Activated T-helper 17 cell treated with anti-CD3 and anti-CD28 coated beads, Interleukin-2, amount 50 U/mL, for 72 hours (primary cell): ENCODE measurements around the gene IFIT1. TPM values are rescaled to one million over a fixed set of nuclear protein-coding genes. Genes with fewer than 3 reads are reported as not detected.

ENCODE experiments used
- ATAC-seq: fragments of 150-1000 bp; cut with Tn5 transposase; replicated peaks from 2 replicates; pipeline ENCODE4 v1.10.0; 2021; ENCODE audit warnings: mild to moderate bottlenecking, moderate library complexity
- H3K27ac Mint-ChIP-seq: one replicate; pipeline ENCODE4 v1.8.0; 2022; ENCODE audit warnings: mixed read lengths
- H3K27me3 Mint-ChIP-seq: one replicate; pipeline ENCODE4 v1.8.0; 2022; ENCODE audit warnings: mixed read lengths
- H3K36me3 Mint-ChIP-seq: one replicate; pipeline ENCODE4 v1.8.0; 2022; ENCODE audit warnings: low read depth, mild to moderate bottlenecking, mixed read lengths
- H3K4me1 Mint-ChIP-seq: one replicate; pipeline ENCODE4 v1.8.0; 2022; ENCODE audit warnings: mixed read lengths
- H3K4me3 Mint-ChIP-seq: one replicate; pipeline ENCODE4 v1.8.0; 2022; ENCODE audit warnings: mild to moderate bottlenecking, mixed read lengths
- H3K9me3 Mint-ChIP-seq: one replicate; pipeline ENCODE4 v1.8.0; 2022; ENCODE audit warnings: mixed read lengths
- total RNA-seq, 2 donors: library from RNA; stranded (reverse); gene quantifications; one replicate each; pipeline ENCODE4 v1.2.3, GENCODE V29; 2022

The IFIT1 gene
- total RNA-seq, 2 donors from 2014 or later: 0.58 to 0.84 TPM

DNA sequence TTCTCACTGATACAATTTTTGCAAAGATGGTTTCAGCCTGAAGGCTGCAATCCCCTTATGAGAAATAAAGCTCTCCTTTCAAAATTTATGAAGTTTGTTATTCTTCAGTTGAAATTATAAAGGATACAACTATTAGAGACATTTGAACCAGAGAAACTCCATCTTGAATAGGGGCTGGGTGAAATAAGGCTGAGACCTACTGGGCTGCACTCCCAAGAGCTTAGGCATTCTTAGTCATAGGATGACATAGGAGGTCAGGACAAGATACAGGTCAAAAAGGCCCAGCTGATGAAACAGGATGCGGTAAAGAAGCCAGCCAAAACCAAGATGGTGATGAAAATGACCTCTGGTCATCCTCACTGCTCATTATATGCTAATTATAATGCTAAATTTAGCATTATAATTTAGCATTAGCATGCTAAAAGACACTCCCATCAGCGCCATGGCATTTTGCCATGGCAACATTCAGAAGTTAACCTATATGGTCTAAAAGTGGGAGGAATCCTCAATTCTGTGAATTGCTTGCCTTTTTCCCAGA, 37.0 kb upstream of the IFIT1 start:
- no peaks in the 10 kb centered on the region for H3K36me3 Mint-ChIP-seq
- peaks cover 3% of the 10 kb centered on the region for H3K9me3 Mint-ChIP-seq
- peak; percentile 40 for ATAC-seq
- no peak overlapping the region for H3K27ac Mint-ChIP-seq
- no peak overlapping the region for H3K4me3 Mint-ChIP-seq
- peaks cover 17% of the 10 kb centered on the region for H3K4me1 Mint-ChIP-seq
- H3K27me3 Mint-ChIP-seq: peaks cover 3% of the 10 kb centered on the region

- H3K27ac Mint-ChIP-seq: no peak overlapping the region
- peaks cover 3% of the 10 kb centered on the region for H3K27me3 Mint-ChIP-seq
- peaks cover 2% of the 10 kb centered on the region for H3K4me1 Mint-ChIP-seq
- no peak for ATAC-seq
- no peak overlapping the region for H3K4me3 Mint-ChIP-seq
- peaks cover 3% of the 10 kb centered on the region for H3K9me3 Mint-ChIP-seq
- H3K36me3 Mint-ChIP-seq: no peaks in the 10 kb centered on the region
These were observed 35.3 kb upstream of the IFIT1 start for GRCh38 chr10:89357096-89357495.

- peaks cover 3% of the 10 kb centered on the region for H3K27me3 Mint-ChIP-seq
- peaks cover 3% of the 10 kb centered on the region for H3K9me3 Mint-ChIP-seq
- ATAC-seq: no peak
- H3K27ac Mint-ChIP-seq: no peak overlapping the region
- H3K4me3 Mint-ChIP-seq: no peak overlapping the region
- H3K4me1 Mint-ChIP-seq: no peaks in the 10 kb centered on the region
- H3K36me3 Mint-ChIP-seq: no peaks in the 10 kb centered on the region
These were observed 34.4 kb upstream of the IFIT1 start for GRCh38 chr10:89357975-89358374.

DNA sequence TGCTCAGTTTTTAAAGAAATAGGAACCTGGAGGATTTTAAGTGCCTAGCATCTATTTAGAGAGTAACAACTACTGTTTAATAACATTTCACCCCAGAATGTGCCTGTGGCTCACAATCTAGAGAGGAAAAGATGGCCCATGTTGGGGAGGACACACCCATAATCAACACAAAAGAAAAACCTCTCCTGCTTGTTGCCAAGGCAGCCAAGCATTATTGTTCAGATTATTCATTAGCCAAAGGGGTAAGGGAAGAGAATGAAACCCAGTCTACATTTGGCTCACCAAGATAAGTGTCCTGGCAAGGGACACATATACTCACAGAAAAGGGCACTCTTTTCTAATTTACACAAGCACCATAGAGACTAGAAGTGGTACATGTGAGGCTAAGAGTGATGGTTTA, 32.3 kb upstream of the IFIT1 start:
- Mint-ChIP-seq H3K4me3 (no peak overlapping the region), H3K27me3 (no peaks in the 10 kb centered on the region)

DNA sequence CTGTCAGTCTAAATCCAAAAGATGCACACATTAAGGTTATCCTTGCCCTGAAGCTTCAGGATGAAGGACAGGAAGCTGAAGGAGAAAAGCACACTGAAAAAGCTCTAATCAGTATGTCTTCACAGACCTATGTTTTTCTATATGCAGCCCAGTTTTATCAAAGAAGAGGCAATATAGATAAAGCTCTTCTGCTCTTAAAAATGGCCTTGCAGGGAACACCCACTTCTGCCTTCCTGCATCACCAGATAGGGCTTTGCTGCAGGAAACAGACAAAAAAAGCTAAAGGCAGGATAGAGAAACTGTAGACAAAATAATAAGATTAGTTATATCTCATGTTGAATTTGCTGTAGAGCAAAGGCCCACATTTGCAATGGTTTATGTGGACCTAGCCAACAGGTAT, 29.5 kb upstream of the IFIT1 start:
- H3K4me1 Mint-ChIP-seq: peaks cover 4% of the 10 kb centered on the region
- no peak overlapping the region for H3K27ac Mint-ChIP-seq
- no peak for ATAC-seq
- no peaks in the 10 kb centered on the region for H3K9me3 Mint-ChIP-seq
- H3K27me3 Mint-ChIP-seq: no peaks in the 10 kb centered on the region
- H3K4me3 Mint-ChIP-seq: no peak overlapping the region
- no peaks in the 10 kb centered on the region for H3K36me3 Mint-ChIP-seq

More for the DNA sequence above, 32.3 kb upstream of the IFIT1 start:
- no peak overlapping the region for H3K27ac Mint-ChIP-seq
- no peak for ATAC-seq
- H3K4me1 Mint-ChIP-seq: peaks cover 4% of the 10 kb centered on the region
- H3K36me3 Mint-ChIP-seq: no peaks in the 10 kb centered on the region
- no peaks in the 10 kb centered on the region for H3K9me3 Mint-ChIP-seq

- no peaks in the 10 kb centered on the region for H3K36me3 Mint-ChIP-seq
- no peaks in the 10 kb centered on the region for H3K27me3 Mint-ChIP-seq
- H3K9me3 Mint-ChIP-seq: no peaks in the 10 kb centered on the region
- H3K27ac Mint-ChIP-seq: no peak overlapping the region
- no peak for ATAC-seq
- peaks cover 7% of the 10 kb centered on the region for H3K4me1 Mint-ChIP-seq
- H3K4me3 Mint-ChIP-seq: no peak overlapping the region
These were observed 28.5 kb upstream of the IFIT1 start for GRCh38 chr10:89363729-89364442.

DNA sequence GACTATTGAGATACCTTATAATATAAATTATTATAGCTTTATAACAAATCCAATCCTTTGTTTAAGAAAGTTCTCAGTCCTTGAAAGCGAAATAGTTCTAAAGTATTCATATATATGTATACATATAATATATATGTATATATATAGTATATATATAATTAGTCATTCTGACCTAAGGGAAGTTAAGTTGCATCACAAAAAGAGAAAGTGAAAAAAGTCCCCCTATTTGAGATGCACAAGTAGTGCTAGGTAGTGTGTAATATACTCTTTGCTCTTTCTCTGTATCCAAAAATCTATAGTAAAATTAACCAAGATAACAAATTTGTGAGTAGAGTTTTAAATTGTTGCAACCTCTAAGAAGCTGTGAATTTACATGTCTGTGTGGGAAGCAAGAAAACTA, 27.9 kb upstream of the IFIT1 start:
- no peaks in the 10 kb centered on the region for H3K9me3 Mint-ChIP-seq
- H3K27me3 Mint-ChIP-seq: no peaks in the 10 kb centered on the region
- no peak overlapping the region for H3K27ac Mint-ChIP-seq
- no peak overlapping the region for H3K4me3 Mint-ChIP-seq
- no peak for ATAC-seq
- peaks cover 7% of the 10 kb centered on the region for H3K4me1 Mint-ChIP-seq
- H3K36me3 Mint-ChIP-seq: no peaks in the 10 kb centered on the region

DNA sequence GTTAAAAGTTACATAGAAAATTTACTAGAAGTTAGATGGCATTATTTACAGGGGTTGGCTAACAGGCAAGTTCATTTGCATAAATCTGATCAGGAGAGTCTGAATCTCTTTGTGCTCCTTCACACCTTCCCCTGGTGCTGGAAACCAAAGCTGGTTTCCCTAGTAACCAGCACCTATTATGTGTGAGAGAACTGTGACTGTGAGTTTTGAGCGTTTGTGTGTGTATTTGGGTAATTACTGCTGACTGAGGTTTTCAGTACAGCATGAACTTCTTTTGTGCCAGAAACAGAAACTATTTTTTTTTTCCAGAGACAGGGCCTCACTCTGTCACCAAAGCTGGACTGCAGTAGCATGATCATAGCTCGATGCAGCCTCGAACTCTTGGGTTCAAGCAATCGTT, 24.9 kb upstream of the IFIT1 start:
- no peak overlapping the region for H3K4me3 Mint-ChIP-seq
- H3K9me3 Mint-ChIP-seq: no peaks in the 10 kb centered on the region
- H3K36me3 Mint-ChIP-seq: no peaks in the 10 kb centered on the region
- H3K27ac Mint-ChIP-seq: no peak overlapping the region
- peaks cover 2% of the 10 kb centered on the region for H3K27me3 Mint-ChIP-seq
- peaks cover 7% of the 10 kb centered on the region for H3K4me1 Mint-ChIP-seq
- peak; percentile 70 for ATAC-seq

DNA sequence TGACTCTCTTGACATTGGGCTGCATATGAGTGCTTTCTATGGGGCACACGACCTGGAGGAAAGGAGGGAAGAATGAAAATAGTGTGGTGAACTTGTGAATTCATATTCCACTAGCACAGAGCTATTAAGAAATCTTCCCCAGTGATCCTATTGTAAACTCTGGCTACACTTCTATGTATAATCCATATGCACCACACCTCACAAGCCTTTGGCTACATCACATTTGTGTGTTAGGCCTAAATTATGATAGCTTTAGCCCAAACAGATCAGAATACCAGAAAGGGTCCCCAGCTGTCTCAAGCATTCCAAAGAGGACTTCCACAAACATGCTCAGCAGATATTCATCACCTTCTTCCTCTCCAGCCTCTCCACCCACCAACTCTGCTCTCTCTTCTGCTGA, 24.3 kb upstream of the IFIT1 start:
- Mint-ChIP-seq H3K9me3 (no peaks in the 10 kb centered on the region), H3K36me3 (no peaks in the 10 kb centered on the region), H3K4me1 (peaks cover 7% of the 10 kb centered on the region), H3K27me3 (peaks cover 5% of the 10 kb centered on the region), H3K27ac (no peak overlapping the region), H3K4me3 (no peak overlapping the region)
- no peak for ATAC-seq

DNA sequence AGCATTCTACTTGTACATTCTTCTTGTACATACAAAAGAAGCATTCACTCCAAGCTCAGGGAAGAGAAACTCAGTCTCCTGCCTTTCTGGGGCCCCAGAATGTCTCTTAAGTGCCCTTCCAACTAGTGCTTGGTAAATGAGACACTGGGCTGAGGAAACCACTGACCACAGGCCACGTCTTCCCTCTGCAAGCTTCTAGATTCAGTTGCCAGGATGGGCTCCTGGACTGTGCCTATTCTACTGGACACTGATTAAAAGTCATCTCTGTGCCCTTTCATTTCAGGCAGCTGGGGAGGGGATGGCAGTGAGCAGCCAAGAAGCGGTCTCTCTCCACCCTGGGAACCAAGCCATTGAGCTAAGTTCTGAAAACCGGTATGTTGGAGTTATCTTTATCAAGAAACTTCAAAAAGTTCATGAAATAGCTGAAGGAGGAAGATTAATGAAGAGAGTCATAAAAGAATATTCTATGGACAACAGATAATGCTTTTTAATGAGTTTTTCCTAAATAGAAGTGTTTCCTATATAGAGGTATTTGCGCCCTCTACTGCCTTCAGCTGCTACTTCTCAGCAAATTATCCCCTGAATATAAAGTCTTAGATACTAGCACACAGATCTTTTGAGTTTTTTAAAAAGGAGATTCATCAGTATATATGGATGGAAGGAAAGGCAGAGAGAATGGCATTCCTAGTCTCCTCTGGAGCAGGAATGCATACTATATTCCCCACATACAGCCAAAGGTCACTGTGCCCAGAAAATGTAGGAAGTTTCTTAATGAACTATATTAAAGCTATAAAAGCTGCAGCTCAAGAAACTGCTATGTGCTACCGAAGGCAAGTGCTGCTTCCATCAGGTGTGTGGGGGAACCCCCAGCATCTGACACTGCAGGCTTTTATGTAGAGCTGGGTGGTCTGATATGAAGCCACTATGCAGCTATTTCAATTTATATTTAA, 23.0 kb upstream of the IFIT1 start:
- Mint-ChIP-seq H3K27me3 (peaks cover 5% of the 10 kb centered on the region), H3K4me1 (peaks cover 4% of the 10 kb centered on the region), H3K4me3 (no peak overlapping the region), H3K36me3 (no peaks in the 10 kb centered on the region), H3K9me3 (no peaks in the 10 kb centered on the region), H3K27ac (no peak overlapping the region)
- ATAC-seq: no peak

- no peak for ATAC-seq
These were observed 21.3 kb upstream of the IFIT1 start for GRCh38 chr10:89371079-89371478.

DNA sequence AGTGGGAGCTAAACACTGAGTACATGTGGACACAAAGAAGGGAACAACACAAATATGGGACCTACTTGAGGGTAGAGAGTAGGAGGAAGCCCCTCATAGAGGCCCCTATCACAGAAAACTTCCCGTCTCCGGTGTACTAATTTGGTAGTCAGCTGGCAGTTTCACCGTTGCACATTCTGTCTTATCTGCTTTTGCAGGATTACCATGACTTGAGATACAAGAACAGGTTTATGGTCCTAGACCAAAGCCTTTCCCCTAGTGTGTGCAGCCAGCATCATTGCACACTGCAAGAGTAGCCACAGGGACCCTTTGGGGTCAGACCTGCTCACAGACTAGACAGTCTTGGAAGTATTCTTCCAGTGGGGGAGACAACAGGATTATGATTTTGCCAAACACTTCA, 20.4 kb upstream of the IFIT1 start:
- H3K4me3 Mint-ChIP-seq: no peak overlapping the region
- H3K9me3 Mint-ChIP-seq: no peaks in the 10 kb centered on the region
- no peak for ATAC-seq
- H3K36me3 Mint-ChIP-seq: no peaks in the 10 kb centered on the region
- peaks cover 5% of the 10 kb centered on the region for H3K27me3 Mint-ChIP-seq
- no peak overlapping the region for H3K27ac Mint-ChIP-seq
- H3K4me1 Mint-ChIP-seq: peaks cover 4% of the 10 kb centered on the region

More at GRCh38 chr10:89371079-89371478, 21.3 kb upstream of the IFIT1 start:
- Mint-ChIP-seq H3K27me3 (peaks cover 5% of the 10 kb centered on the region), H3K4me1 (peaks cover 4% of the 10 kb centered on the region), H3K36me3 (no peaks in the 10 kb centered on the region), H3K9me3 (no peaks in the 10 kb centered on the region), H3K27ac (no peak overlapping the region), H3K4me3 (no peak overlapping the region)

DNA sequence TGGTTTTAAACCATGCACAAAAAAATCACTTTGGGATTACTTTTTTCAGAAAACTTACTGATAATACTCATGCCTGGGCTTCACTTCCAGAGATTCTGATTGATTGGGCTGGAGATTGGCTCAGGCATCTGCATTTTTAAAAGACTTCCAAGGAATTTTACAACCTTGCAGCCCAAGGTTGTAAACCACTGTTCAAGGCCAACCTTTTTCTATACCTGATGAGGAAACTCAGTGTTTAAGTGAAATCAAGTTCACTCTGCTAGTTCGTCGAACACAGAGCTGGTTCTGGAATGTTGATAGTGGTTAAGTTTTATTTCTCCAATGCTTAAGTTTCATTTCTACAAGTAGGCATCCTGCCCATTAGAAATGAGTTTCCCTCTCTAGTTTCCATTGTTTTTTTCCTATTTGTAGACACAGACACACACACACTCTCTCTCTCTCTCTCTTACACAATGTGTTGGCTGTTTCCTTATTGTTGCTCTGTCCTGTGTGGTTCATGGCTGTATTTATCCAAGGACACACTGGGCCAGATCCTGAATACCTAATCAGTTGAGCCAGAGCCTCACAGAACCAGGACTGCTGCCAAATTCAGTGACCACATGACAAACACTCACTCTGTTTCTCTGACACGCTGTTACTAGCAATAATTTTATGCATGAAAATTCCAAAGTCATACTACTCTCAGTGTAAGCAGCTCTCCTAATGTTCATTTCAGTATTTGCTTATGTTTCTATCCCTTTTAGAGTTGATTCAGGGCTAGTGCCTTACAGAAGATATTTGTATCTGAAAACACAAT, 18.3 kb upstream of the IFIT1 start:
- Mint-ChIP-seq H3K4me3 (no peak overlapping the region), H3K36me3 (no peaks in the 10 kb centered on the region), H3K9me3 (no peaks in the 10 kb centered on the region), H3K4me1 (no peaks in the 10 kb centered on the region), H3K27ac (no peak overlapping the region), H3K27me3 (peaks cover 5% of the 10 kb centered on the region)
- ATAC-seq: no peak

GRCh38 chr10:89374713-89375141, 17.7 kb upstream of the IFIT1 start:
- no peaks in the 10 kb centered on the region for H3K9me3 Mint-ChIP-seq
- peaks cover 5% of the 10 kb centered on the region for H3K27me3 Mint-ChIP-seq
- H3K4me3 Mint-ChIP-seq: no peak overlapping the region

More at GRCh38 chr10:89374713-89375141, 17.7 kb upstream of the IFIT1 start:
- H3K27ac Mint-ChIP-seq: no peak overlapping the region
- no peaks in the 10 kb centered on the region for H3K36me3 Mint-ChIP-seq
- no peaks in the 10 kb centered on the region for H3K4me1 Mint-ChIP-seq
- no peak for ATAC-seq
